ENCODE measurements around the gene MUC3A. TPM values are rescaled to one million over a fixed set of nuclear protein-coding genes. Genes with fewer than 3 reads are reported as not detected.

Gene MUC3A
- polyA plus RNA-seq, 1 of the 3 experiments (the other 2 are of a cell fraction), result 0.03 TPM

DNA sequence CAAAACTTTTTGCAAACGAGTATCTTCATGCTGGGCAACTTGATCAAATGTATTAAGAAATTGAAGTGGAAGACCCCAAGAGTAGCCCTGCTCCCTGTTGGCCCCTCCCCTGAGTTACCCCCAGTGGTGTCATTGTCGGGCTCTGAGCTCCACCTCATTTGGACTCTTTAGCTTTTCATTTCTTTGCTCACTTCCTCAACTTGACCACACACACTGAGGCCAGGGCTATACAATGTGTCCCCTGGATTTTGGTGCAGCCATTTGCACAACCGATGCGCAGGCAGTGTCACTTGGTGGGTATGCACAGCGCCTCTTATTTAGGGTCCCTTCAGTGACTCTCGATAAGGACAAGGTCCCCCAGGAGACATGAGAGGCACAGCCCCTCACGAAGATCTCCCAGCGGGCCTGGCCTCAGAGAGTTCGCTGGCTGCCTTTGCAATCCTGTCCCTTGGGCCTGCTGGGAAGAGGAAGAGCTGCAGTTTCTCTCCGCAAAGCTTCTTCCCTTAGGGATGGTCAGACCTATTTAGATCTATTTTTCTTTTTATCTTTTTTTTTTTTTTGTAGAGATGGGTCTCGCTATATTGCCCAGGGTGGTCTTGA, 2.5 kb upstream of the MUC3A start:
- no peaks in the 10 kb centered on the region for H4K20me1 ChIP-seq (ENCODE audit: insufficient read depth)
- no peaks in the 10 kb centered on the region for H3K79me2 ChIP-seq (ENCODE audit: insufficient read depth)
- no peaks in the 10 kb centered on the region for H3F3A ChIP-seq (replicated peaks; ENCODE audit: insufficient read depth)
- 35% methylated on average over 11 of the region's 11 CpGs for WGBS (ENCODE audit: low lambda C conversion rate)
- ChIA-PET POLR2A (no interaction called here), CTCF (interaction anchor here (1.3 kb wide), 1 partner anchor 19 kb away, joined by 4 read pairs; no protein-coding TSS in a partner anchor)
- no peaks in the 10 kb centered on the region for H3K9me3 ChIP-seq
- H3K9ac ChIP-seq, result no peak overlapping the region
- H3K36me3 ChIP-seq (replicated peaks in 1 of 2; ENCODE audit: control insufficient read depth in 1 of 2, insufficient read depth in 2 of 2, low read length in 1 of 2), result no peaks in the 10 kb centered on the region
- DNase-seq, result no peak
- H3K27ac ChIP-seq (ENCODE audit: low read depth in 2 of 2, low read length in 1 of 2), result no peak overlapping the region
- no peak overlapping the region for H2AFZ ChIP-seq (ENCODE audit: low read depth)
- H3K4me1 ChIP-seq (ENCODE audit: control insufficient read depth in 1 of 2, insufficient read depth in 2 of 2, low read depth in 1 of 2, low read length in 1 of 2), result no peaks in the 10 kb centered on the region
- peaks cover 70% of the 10 kb centered on the region for H3K27me3 ChIP-seq (ENCODE audit: insufficient read depth)
- TF ChIP-seq JUND (IDR thresholded peaks at IDR 0.05) (no peak), FOSL2 (IDR thresholded peaks at IDR 0.05; ENCODE audit: borderline replicate concordance, low read depth) (no peak), RXRA (IDR thresholded peaks at IDR 0.05; ENCODE audit: borderline replicate concordance, low read depth) (no peak), GATA2 (CRISPR knock-in tag; IDR thresholded peaks at IDR 0.05) (no peak), NFIC (IDR thresholded peaks at IDR 0.05; ENCODE audit: borderline replicate concordance) (no peak), RCOR1 (IDR thresholded peaks at IDR 0.05; ENCODE audit: low read length) (no peak), RFX5 (IDR thresholded peaks at IDR 0.05; ENCODE audit: low read length) (no peak), MEF2A (IDR thresholded peaks at IDR 0.05; ENCODE audit: borderline replicate concordance, low read depth) (no peak), TEAD4 (IDR thresholded peaks at IDR 0.05; ENCODE audit: borderline replicate concordance, insufficient read depth) (no peak), TAF1 (IDR thresholded peaks at IDR 0.05; ENCODE audit: borderline replicate concordance, low read depth, low read length) (no peak), SMC3 (IDR thresholded peaks at IDR 0.05; ENCODE audit: low read depth, low read length) (no peak), EP300 (IDR thresholded peaks at IDR 0.05; ENCODE audit: borderline replicate concordance in 1 of 2, low read depth in 1 of 2, low read length in 1 of 2) (no peak)
- TF ChIP-seq, protein P1, sequence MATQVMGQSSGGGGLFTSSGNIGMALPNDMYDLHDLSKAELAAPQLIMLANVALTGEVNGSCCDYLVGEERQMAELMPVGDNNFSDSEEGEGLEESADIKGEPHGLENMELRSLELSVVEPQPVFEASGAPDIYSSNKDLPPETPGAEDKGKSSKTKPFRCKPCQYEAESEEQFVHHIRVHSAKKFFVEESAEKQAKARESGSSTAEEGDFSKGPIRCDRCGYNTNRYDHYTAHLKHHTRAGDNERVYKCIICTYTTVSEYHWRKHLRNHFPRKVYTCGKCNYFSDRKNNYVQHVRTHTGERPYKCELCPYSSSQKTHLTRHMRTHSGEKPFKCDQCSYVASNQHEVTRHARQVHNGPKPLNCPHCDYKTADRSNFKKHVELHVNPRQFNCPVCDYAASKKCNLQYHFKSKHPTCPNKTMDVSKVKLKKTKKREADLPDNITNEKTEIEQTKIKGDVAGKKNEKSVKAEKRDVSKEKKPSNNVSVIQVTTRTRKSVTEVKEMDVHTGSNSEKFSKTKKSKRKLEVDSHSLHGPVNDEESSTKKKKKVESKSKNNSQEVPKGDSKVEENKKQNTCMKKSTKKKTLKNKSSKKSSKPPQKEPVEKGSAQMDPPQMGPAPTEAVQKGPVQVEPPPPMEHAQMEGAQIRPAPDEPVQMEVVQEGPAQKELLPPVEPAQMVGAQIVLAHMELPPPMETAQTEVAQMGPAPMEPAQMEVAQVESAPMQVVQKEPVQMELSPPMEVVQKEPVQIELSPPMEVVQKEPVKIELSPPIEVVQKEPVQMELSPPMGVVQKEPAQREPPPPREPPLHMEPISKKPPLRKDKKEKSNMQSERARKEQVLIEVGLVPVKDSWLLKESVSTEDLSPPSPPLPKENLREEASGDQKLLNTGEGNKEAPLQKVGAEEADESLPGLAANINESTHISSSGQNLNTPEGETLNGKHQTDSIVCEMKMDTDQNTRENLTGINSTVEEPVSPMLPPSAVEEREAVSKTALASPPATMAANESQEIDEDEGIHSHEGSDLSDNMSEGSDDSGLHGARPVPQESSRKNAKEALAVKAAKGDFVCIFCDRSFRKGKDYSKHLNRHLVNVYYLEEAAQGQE (IDR thresholded peaks at IDR 0.05; ENCODE audit: low read depth, low read length), result no peak
- TF ChIP-seq, protein P2, sequence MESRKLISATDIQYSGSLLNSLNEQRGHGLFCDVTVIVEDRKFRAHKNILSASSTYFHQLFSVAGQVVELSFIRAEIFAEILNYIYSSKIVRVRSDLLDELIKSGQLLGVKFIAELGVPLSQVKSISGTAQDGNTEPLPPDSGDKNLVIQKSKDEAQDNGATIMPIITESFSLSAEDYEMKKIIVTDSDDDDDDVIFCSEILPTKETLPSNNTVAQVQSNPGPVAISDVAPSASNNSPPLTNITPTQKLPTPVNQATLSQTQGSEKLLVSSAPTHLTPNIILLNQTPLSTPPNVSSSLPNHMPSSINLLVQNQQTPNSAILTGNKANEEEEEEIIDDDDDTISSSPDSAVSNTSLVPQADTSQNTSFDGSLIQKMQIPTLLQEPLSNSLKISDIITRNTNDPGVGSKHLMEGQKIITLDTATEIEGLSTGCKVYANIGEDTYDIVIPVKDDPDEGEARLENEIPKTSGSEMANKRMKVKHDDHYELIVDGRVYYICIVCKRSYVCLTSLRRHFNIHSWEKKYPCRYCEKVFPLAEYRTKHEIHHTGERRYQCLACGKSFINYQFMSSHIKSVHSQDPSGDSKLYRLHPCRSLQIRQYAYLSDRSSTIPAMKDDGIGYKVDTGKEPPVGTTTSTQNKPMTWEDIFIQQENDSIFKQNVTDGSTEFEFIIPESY (IDR thresholded peaks at IDR 0.05; ENCODE audit: borderline replicate concordance, low read depth), result no peak
- TF ChIP-seq, protein P3, sequence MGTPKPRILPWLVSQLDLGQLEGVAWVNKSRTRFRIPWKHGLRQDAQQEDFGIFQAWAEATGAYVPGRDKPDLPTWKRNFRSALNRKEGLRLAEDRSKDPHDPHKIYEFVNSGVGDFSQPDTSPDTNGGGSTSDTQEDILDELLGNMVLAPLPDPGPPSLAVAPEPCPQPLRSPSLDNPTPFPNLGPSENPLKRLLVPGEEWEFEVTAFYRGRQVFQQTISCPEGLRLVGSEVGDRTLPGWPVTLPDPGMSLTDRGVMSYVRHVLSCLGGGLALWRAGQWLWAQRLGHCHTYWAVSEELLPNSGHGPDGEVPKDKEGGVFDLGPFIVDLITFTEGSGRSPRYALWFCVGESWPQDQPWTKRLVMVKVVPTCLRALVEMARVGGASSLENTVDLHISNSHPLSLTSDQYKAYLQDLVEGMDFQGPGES (IDR thresholded peaks at IDR 0.05; ENCODE audit: low read depth, low read length), result no peak
- TF ChIP-seq, protein P4, sequence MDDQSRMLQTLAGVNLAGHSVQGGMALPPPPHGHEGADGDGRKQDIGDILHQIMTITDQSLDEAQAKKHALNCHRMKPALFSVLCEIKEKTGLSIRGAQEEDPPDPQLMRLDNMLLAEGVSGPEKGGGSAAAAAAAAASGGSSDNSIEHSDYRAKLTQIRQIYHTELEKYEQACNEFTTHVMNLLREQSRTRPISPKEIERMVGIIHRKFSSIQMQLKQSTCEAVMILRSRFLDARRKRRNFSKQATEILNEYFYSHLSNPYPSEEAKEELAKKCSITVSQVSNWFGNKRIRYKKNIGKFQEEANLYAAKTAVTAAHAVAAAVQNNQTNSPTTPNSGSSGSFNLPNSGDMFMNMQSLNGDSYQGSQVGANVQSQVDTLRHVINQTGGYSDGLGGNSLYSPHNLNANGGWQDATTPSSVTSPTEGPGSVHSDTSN (IDR thresholded peaks at IDR 0.05), result no peak
- H3K9me2 ChIP-seq, result no peaks in the 10 kb centered on the region
- H3K4me2 ChIP-seq, result no peak overlapping the region
- H3K4me3 ChIP-seq (ENCODE audit: low read depth in 2 of 2, low read length in 1 of 2), result no peak overlapping the region
